Nephron progenitor cell (in vitro differentiated cells): ENCODE data around the gene CDO1.

Experiments
- DNase-seq: peaks from one replicate; pipeline ENCODE4 v3.0.0; 2021
- H3K27ac Mint-ChIP-seq: 2 replicates; pipeline ENCODE4 v1.8.0; 2021; ENCODE audit warnings: mild to moderate bottlenecking, moderate library complexity, mixed read lengths
- H3K27me3 Mint-ChIP-seq: 2 replicates; pipeline ENCODE4 v1.8.0; 2021; ENCODE audit warnings: mild to moderate bottlenecking, low read depth, mixed read lengths; ENCODE audit not compliant: poor library complexity
- H3K36me3 Mint-ChIP-seq: 2 replicates; pipeline ENCODE4 v1.8.0; 2021; ENCODE audit warnings: low read depth, mixed read lengths
- H3K4me1 Mint-ChIP-seq: 2 replicates; pipeline ENCODE4 v1.8.0; 2021; ENCODE audit warnings: mixed read lengths
- H3K4me3 Mint-ChIP-seq: 2 replicates; pipeline ENCODE4 v1.8.0; 2021; ENCODE audit warnings: mild to moderate bottlenecking, moderate library complexity, mixed read lengths
- H3K9me3 Mint-ChIP-seq: 2 replicates; pipeline ENCODE4 v1.8.0; 2021; ENCODE audit warnings: mild to moderate bottlenecking, moderate library complexity, mixed read lengths
- CTCF ChIP-seq: fragments of 200-600 bp; sonication (generic); IDR thresholded peaks from 2 replicates; pipeline ENCODE4 v1.5.0; 2021; ENCODE audit warnings: antibody characterized with exemption

The CDO1 gene

GRCh38 chr5:115795700-115796099 is 20.8 kb downstream of the CDO1 start:
- DNase-seq, result no peak
- no peak for TF ChIP-seq CTCF
- no peak overlapping the region for H3K4me3 Mint-ChIP-seq
- H3K36me3 Mint-ChIP-seq, result no peaks in the 10 kb centered on the region
- peaks cover 11% of the 10 kb centered on the region for H3K4me1 Mint-ChIP-seq
- no peaks in the 10 kb centered on the region for H3K9me3 Mint-ChIP-seq
- no peaks in the 10 kb centered on the region for H3K27me3 Mint-ChIP-seq
- no peak overlapping the region for H3K27ac Mint-ChIP-seq

GRCh38 chr5:115788440-115788839 is 28.0 kb downstream of the CDO1 start:
- Mint-ChIP-seq H3K4me1 (peaks cover 28% of the 10 kb centered on the region), H3K4me3 (no peak overlapping the region), H3K9me3 (no peaks in the 10 kb centered on the region), H3K36me3 (no peaks in the 10 kb centered on the region), H3K27me3 (peaks cover 3% of the 10 kb centered on the region), H3K27ac (no peak overlapping the region)
- no peak for DNase-seq
- TF ChIP-seq CTCF, result no peak

- H3K27me3 Mint-ChIP-seq, result peaks cover 3% of the 10 kb centered on the region
- no peak overlapping the region for H3K27ac Mint-ChIP-seq
Measured at GRCh38 chr5:115787426-115787825, 29.0 kb downstream of the CDO1 start.

GRCh38 chr5:115785381-115786065 is 30.9 kb downstream of the CDO1 start:
- DNase-seq, result peak; percentile 46
- peak overlapping the region; percentile 48 for H3K4me3 Mint-ChIP-seq
- peaks cover 5% of the 10 kb centered on the region for H3K27me3 Mint-ChIP-seq
- peaks cover 28% of the 10 kb centered on the region for H3K4me1 Mint-ChIP-seq
- TF ChIP-seq CTCF, result no peak
- H3K27ac Mint-ChIP-seq, result peak overlapping the region; percentile 74
- H3K36me3 Mint-ChIP-seq, result no peaks in the 10 kb centered on the region
- no peaks in the 10 kb centered on the region for H3K9me3 Mint-ChIP-seq

More at GRCh38 chr5:115787426-115787825, 29.0 kb downstream of the CDO1 start:
- TF ChIP-seq CTCF, result no peak
- Mint-ChIP-seq H3K36me3 (no peaks in the 10 kb centered on the region), H3K4me3 (no peak overlapping the region), H3K9me3 (no peaks in the 10 kb centered on the region), H3K4me1 (peaks cover 28% of the 10 kb centered on the region)
- DNase-seq, result no peak

GRCh38 chr5:115778417-115778816 is 38.0 kb downstream of the CDO1 start:
- DNase-seq, result no peak
- no peaks in the 10 kb centered on the region for H3K4me1 Mint-ChIP-seq
- no peak for TF ChIP-seq CTCF
- peaks cover 2% of the 10 kb centered on the region for H3K27me3 Mint-ChIP-seq
- no peak overlapping the region for H3K4me3 Mint-ChIP-seq
- no peaks in the 10 kb centered on the region for H3K9me3 Mint-ChIP-seq
- no peak overlapping the region for H3K27ac Mint-ChIP-seq
- no peaks in the 10 kb centered on the region for H3K36me3 Mint-ChIP-seq

- Mint-ChIP-seq H3K4me3 (no peak overlapping the region), H3K27me3 (peaks cover 5% of the 10 kb centered on the region), H3K36me3 (no peaks in the 10 kb centered on the region), H3K9me3 (no peaks in the 10 kb centered on the region), H3K27ac (no peak overlapping the region), H3K4me1 (peaks cover 6% of the 10 kb centered on the region)
- DNase-seq, result no peak
- TF ChIP-seq CTCF, result no peak
Measured at GRCh38 chr5:115776989-115777388, 39.5 kb downstream of the CDO1 start.
